HG03565 (cell line): Measurements from ENCODE around the gene STAP2.
"Not testable (repeated sequence)": the region's sequence is repeated elsewhere in the genome, so short reads cannot be mapped to it uniquely, and the experiment has no call there.

Experiments
- ATAC-seq: cut with Tn5 transposase; IDR thresholded peaks from one replicate; pipeline ENCODE4 v1.9.1; 2021; ENCODE audit warnings: mild to moderate bottlenecking, moderate library complexity; ENCODE audit not compliant: unreplicated experiment

STAP2 gene

GRCh38 chr19:4302243-4302640 is 36.4 kb downstream of the STAP2 start, which contains the start of gene TMIGD2:
TMIGD2 (minus strand) TSS chr19:4302389; CDS start chr19:4302385, 4 bp downstream.
- no peak for ATAC-seq

- no peak for ATAC-seq
Measured at GRCh38 chr19:4301590-4302242, 36.9 kb downstream of the STAP2 start.

DNA sequence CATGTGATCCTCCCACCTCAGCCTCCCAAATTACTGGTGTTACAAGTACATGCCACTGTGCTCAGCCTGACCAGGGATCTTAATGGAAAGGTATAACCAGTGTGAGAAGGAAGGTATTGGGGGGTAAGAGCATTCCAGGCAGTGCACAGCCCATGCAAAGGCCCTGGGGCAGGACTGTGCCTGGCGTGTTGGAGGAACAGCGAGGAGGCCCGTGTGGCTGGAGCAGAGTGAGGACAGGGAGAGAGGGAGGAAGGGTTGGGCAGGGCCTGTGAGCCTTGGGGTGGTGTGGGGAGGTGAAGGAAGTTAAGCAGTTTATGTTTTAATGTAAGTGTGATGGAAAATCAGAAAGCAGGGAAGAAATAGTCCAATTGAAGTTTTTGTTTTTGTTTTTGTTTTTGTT is 38.0 kb downstream of the STAP2 start:
- no peak for ATAC-seq

DNA sequence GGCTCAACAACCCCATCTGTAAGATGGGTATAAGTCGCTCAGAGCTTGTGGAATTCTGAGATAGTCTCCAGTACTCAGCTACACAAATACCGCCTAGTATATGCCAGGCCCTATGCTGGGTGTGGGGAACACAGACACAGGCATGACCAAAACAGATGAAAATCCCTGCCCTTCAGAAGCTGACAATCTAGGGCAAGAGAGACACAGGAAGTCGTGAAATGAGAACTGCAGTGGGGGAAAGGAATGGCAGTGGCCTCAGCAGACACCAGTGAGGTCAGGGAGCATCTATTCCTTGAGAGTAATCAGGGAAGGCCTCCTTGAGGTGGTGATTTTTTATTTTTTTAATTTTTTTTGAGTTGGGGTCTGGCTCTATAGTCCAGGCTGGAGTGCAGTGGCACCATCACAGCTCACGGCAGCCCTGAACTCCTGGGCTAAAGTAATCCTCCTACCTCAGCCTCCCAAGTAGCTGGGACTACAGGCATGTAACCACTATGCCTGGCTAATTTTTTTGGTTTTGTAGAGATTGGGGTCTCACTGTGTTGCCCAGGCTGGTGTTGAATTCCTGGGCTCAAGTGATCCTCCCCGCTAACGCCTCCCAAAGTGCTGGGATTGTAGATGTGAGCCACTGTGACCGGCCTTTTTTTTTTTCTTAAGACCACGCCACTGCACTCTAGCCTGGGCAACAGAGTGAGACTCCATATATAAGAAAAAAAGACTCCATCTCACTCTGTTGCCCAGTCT is 39.6 kb downstream of the STAP2 start:
- no peak for ATAC-seq

DNA sequence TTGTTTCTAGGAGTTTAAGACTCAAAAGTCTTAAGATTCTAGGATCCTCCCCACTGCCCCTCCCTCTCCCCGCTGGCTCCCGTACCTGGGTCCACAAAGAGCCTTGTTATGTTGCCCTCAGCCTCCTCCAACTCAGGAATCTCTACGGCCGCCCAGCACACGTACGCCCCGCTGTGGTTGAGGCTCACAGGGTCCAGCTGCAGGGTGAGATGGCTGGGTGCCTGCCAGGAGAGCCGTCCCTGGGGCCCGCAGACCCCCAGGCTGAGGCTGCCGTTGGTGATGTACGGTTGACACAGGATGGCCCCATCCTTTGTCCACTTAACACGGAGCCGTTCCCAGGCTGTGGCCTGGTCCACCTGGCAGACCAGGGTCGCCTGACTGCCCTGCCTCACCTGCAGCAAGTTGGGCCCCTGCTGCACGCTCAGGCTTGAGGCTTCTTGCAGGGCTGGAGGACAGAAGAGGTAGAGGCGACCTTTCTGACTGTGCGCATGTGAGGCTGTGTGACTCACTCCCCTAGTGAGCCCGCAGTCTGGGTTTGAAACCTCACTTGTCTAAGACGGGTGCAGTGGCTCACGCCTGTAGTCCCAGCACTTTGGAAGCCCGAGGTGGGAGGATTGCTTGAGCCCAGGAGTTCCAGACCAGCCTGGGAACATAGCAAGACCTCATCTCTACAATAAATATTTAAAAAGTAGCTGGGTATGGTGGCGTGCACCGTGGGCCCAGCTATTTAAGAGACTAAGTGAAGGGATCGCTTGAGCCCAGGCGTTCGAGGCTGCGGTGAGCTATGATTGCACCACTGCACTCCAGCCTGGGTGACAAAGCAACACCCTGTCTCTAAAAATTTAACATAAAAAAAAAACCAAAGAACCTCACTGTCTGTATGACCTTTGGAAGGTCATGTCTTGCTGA is 40.5 kb downstream of the STAP2 start:
- ATAC-seq = no peak

- ATAC-seq = no peak
Measured at GRCh38 chr19:4295972-4296771, 42.5 kb downstream of the STAP2 start.

DNA sequence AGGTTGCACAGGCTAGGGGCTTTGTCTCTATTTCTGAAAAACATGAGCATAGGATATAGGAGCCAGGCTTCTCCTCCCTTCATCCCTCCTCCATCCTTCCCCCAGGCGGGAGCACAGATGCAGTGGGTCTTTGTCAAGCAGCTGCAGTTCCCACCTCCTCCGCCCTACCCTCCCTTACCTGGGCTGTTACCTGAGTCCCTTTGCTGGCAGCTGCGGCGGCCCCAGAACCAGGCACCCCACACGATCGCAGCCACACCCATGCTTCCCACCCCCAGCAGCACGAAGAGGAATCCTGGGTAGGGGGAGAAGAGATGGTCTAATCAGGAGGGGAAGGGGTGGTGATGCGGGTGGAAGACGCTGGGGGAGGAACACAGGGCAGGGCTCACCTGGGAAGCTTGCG is 44.2 kb downstream of the STAP2 start:
- ATAC-seq = no peak

DNA sequence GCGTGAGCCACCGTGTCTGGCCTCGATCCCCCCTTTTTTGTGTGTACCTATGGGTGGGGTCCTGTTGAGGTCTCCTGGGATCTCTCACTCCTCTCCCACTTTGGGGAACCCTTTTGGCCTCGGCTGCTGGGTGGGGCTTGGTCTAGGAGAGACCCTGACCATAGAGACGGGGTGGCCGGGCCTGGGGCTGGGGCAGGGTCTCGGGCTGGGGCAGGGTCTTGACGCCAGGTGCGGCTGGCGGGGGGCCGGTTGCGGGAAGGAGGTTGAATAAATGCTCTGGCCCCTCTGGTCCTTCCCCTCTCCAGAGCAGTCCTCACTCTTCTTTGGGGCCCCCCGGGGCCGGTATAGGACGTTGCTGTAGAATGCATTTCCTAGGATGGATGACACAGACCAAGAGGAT is 46.1 kb downstream of the STAP2 start:
- ATAC-seq = no peak

DNA sequence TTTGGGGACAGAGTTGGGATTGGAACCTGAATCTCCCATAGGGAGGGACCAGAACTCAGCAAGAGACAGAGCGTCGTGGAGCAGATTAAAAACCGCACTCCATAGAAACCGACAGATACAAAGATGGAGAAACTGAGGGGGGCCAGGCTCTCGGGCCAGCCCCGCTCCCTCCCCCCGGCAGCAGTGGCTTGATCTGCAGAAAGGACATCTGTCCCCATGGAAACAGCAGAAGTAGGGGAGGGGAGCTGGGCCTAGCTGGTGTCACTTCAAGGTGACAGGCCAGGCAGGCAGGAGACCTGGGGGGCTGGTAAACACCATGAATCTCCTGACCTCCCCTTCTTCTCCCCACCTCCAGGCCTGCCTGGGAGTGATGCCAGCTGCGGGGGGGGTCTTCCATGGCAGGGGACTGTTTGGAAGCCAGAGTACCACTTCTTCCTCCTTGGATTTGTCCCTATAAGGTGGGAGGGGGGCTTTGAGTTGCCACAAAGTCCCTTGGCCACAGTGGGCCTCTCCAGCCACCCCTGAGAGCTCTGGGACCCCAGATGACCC is 47.4 kb downstream of the STAP2 start:
- no peak for ATAC-seq

DNA sequence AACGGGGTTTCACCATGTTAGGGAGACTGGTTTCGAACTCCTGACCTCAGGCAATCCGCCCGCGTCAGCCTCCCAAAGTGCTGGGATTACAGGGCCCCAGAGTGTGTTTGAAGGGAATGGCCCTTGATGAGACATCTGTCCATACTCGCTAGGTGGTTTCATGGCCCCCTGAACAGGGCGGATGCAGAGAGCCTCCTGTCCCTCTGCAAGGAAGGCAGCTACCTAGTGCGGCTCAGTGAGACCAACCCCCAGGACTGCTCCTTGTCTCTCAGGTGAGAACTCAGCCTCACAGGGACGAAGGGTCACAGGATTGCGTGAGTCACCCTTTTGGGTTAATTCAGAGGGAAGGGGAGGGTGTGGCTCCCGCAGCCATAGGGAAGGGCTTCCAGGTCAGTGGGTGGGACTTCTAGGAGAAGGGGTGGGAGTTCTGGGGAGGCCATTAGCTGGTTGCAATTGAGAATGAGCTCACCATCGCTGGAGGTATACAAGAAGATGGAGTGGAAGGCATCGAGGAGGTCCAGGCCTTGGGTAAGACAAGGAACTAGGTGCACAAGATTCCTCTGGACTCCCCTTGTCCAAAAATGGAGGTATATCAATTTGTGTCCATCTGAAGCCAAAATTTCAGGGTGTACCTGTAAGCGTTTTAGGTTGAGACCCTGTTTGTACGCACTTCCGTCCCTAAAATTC is 50.4 kb downstream of the STAP2 start:
- ATAC-seq = no peak

DNA sequence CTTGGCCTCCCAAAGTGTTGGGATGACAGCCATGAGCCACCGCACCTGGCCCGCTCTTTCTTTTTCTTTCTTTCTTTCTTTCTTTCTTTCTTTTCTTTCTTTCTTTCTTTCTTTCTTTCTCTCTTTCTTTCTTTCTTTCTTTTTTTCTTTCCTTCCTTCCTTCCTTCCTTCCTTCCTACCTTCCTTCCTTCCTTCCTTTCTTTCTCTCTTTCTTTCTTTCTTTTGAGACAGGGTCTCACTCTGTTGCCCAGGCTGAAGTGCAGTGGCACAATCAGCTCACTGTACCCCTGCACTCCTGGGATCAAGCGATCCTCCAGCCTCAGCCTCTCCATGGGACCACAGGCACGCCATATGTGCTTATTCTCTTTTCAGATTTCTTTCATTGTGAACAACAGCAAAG is 52.5 kb downstream of the STAP2 start:
- ATAC-seq = not testable (repeated sequence)

- no peak for ATAC-seq
Measured at GRCh38 chr19:4284974-4285373, 53.7 kb downstream of the STAP2 start.

DNA sequence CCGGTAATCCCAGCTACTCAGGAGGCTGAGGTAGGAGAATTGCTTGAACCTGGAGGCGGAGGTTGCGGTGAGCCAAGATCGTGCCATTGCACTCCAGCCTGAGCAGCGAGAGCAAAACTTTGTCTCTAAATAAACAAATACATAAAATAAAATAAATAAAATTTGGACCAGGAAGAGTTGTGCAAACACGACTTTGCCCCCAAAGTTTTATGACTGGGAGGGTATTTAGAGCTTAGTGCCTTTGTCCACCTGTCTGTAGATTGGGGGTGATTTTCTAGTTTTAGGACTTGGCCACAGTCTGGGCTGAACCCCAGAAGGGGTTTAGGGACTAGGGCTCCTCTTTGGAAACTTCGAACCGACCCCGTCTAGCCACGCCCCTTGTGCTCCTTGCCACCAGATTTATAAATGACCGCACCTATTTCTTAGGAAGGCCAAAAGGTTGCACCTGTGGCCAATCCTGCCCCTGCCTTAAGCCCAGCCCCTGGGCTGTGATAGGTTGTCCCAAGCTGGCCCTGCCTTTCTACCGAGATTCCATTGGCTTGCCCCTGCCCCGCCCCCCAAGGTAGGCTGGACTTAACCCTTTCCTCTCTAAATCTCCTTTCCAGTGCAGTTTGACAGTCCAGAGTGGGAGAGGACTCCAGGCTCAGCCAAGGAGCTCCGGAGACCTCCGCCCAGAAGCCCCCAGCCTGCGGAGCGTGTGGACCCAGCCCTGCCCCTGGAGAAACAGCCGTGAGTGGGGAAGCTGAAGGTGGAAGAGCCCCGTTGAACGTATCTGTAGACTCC is 54.3 kb downstream of the STAP2 start:
- no peak for ATAC-seq

GRCh38 chr19:4279530-4280422 is 58.9 kb downstream of the STAP2 start:
- no peak for ATAC-seq

DNA sequence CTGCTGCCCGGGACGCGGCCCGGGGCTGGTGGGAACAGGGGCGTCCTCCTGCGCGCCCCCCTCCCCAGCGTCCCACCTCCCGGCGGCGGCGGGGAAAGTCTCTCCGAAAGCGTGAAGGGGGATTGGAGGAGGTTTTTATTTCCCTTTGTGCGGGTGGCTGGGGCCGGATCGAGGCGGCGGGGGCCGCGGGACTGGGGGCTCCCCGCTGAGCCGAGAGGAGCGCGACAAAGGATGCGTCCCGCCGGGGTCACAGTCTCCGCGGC is 59.4 kb downstream of the STAP2 start:
- no peak for ATAC-seq

- no peak for ATAC-seq
Measured at GRCh38 chr19:4278419-4279266, 60.0 kb downstream of the STAP2 start, which contains the start of gene SHD. SHD (plus strand) TSS chr19:4279266; CDS start chr19:4280064, 798 bp downstream.

GRCh38 chr19:4278010-4278409 is 60.6 kb downstream of the STAP2 start:
- ATAC-seq = no peak
